GM12875 (cell line): Measurements from ENCODE around the gene STUB1.

ENCODE experiments used
- H3K4me3 ChIP-seq: one replicate; pipeline ENCODE4 v1.5.1; 2011; ENCODE audit warnings: low read depth, low read length, control low read depth
- TF ChIP-seq, protein P1 (sequence below): IDR thresholded peaks from 2 replicates; pipeline ENCODE4 v1.5.1; 2011; ENCODE audit warnings: low read depth, mild to moderate bottlenecking, control low read depth, inconsistent platforms, low read length, moderate library complexity, borderline replicate concordance; ENCODE audit not compliant: insufficient read depth

Gene STUB1

DNA sequence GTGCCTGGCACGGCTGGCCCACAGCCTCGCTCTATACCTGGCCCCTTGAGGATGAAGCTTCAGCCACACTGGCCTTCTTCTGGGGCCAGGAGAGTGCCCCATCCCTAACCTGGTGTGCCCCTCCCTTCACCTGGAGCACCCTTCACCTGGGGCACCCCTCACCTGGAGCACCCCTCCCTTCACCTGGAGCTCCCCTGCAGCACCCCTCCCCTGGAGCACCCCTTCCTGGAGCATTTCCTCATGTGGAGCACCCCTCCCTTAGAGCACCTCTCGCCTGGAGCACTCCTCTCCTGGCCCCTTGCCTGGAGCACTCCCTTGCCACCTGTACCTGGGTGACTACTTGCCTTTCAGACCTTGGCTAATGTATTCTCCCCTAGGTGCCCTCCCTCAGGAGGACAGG is 27.8 kb downstream of the STUB1 start:
- TF ChIP-seq, protein P1, sequence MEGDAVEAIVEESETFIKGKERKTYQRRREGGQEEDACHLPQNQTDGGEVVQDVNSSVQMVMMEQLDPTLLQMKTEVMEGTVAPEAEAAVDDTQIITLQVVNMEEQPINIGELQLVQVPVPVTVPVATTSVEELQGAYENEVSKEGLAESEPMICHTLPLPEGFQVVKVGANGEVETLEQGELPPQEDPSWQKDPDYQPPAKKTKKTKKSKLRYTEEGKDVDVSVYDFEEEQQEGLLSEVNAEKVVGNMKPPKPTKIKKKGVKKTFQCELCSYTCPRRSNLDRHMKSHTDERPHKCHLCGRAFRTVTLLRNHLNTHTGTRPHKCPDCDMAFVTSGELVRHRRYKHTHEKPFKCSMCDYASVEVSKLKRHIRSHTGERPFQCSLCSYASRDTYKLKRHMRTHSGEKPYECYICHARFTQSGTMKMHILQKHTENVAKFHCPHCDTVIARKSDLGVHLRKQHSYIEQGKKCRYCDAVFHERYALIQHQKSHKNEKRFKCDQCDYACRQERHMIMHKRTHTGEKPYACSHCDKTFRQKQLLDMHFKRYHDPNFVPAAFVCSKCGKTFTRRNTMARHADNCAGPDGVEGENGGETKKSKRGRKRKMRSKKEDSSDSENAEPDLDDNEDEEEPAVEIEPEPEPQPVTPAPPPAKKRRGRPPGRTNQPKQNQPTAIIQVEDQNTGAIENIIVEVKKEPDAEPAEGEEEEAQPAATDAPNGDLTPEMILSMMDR = no peak
- no peak overlapping the region for H3K4me3 ChIP-seq

DNA sequence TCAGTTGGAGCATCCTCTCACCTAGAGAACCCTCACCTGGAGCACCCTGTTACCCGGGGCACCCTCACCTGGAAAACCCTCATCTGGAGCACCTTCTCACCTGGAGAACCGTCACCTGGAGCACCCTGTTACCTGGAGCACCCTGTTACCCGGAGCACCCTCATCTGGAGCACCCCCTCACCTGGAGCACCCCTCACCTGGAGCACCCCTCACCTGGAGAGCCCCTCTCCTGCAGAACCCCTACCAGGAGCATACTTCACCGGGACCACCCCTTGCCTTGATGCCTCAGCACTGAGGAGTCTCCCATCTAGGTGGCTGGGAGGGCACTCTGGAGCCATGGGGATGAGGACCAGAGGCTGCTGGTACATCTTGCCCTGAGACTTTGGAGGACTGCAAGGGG is 28.7 kb downstream of the STUB1 start:
- TF ChIP-seq, protein P1 = no peak
- no peak overlapping the region for H3K4me3 ChIP-seq

DNA sequence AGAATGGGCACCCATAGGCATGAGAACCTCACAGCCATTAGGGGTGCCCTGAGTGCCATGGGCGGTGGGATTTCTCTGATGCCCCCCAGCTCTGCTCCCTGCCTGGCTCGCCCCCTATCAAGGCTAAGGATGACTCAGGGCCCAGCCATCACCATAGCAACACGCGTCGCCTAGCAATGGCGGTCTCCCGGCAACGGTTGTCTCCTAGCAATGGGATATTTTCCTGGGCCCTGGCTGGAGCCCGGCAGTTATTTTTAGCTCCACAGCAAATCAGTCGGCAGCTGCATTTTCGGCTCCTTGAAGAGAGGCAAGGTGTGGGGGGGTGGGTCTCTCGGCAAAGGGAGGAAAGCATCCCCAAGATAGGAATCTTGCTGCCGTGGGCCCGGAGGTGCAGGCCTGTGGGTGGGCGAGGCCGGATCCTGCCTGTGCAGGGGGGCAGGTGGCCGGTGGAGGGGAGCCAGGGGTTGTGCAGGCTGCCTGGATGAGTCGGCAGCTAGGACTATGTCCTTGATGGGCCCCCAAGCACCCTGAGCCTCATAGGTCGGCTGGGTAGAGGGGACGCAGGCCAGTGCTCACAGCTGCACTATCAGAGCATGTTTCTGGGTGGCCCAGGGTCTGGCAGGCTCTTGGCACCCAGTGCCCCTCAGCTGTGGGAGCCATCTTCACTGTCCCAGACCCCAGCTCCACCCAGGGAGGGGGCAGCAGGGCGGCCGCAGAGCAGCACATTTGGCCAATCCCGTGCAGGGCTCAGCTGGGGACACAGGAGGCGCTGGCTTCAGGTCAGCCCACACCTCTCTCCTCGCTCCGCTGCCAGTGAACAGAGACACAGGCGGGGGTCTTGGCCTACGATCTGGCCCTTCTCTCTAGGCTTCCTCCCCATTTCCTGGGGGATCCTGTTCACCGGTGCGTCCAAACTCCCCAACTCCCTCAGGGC is 29.6 kb downstream of the STUB1 start:
- no peak overlapping the region for H3K4me3 ChIP-seq

DNA sequence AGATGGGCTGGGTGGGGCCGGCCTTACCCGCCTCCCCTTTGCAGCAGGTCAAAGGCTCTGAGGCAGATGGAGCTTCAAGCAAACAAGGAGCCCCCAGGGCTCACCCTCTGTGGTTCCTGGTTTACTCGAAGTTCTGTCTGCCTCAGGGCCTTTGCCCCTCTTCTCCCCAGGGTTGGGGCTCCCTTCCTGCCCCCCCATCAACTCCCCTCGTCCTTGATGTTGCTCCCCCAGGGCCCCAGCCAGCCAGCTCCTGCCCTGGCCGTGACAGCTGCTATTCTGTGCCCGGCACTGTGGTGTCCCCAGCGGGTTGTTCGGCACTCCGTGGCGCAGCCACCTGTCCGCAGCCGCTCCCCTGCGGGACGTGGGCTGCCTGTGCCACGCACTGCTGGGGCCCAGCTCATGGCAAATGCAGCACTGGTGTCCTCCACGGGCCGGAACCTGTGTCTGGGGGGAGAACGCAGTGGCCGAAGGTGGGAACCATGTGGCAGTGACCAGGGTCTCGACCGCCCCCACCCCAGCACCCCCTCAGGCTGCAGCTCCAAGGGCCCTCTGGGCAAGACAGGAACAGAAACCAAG is 30.4 kb downstream of the STUB1 start:
- TF ChIP-seq, protein P1 = no peak
- H3K4me3 ChIP-seq = no peak overlapping the region

More for the DNA sequence above, 29.6 kb downstream of the STUB1 start:
- TF ChIP-seq, protein P1 = no peak

DNA sequence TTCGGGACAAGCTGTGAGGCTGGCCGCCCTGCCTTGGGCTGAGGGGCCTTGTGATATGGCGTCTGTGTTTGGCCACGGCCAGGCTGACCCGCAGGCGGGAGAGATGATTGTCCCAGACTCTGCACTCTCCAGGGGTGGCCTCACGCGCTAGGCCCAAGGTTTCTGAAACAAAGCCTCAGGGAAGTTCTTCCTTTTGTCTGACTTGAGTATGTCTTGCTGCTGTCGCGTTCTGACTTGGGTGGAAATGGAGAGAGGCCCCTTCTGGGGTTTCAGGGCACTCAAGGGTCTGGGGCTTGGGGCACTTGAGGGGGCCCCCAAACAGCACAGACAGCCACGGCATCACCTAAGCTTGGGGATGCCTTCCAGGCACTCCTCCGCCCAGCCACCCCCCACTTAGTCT is 30.9 kb downstream of the STUB1 start:
- TF ChIP-seq, protein P1 = no peak
- no peak overlapping the region for H3K4me3 ChIP-seq

DNA sequence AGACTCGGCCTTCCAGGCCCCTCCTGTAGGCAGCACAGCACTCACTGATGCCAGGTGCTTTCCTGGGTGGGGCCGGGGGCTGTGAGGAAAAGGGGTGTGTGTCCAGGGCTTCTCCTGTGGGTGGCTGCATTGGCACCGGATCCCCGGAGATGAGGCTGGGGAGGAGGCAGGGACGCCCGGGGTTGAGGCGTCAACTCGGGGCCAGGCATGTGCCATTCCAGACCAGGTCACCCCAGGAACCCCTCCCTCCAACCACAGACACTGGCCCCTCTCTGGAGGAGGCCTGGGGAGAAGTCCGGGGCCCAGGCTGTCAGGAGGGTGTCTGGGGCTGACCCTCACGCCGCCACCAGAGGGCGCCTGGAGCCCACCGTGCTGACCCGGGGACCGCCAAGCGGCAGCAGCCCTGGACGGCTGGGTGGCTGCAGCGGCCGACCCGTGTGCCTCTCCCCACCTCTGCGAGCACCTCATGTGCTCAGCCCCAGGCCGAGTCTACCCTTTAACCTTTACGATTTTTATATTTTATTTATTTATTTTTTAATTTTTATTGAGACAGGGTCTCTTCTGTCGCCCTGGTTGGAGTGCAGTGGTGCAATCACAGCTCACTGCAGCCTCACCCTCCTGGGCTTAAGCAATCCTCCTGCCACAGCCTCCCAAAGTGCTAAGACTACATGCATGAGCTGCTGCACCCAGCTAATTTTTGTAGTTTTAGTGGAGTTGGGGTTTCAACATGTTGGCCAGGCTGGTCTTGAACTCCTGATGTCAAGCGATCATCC is 31.5 kb downstream of the STUB1 start:
- TF ChIP-seq, protein P1 = peak; percentile 94
- no peak overlapping the region for H3K4me3 ChIP-seq
